DOHH2 (cell line): Measurements from ENCODE around the gene TSC22D3.

Experiments
- CTCF ChIP-seq: fragments of 200-600 bp; sonication (generic); IDR thresholded peaks from one replicate; pipeline ENCODE4 v1.5.1; 2014; ENCODE audit warnings: antibody characterized with exemption, mild to moderate bottlenecking, low read depth, low read length; ENCODE audit not compliant: poor library complexity, severe bottlenecking
- EZH2phosphoT487 ChIP-seq: fragments of 200-600 bp; sonication (generic); IDR thresholded peaks from 2 replicates; pipeline ENCODE4 v1.6.1; 2017; ENCODE audit warnings: borderline replicate concordance, mild to moderate bottlenecking, antibody characterized with exemption, low read length, moderate library complexity, mixed read lengths

GRCh38 chrX:107748506-107748905 is 27.1 kb downstream of the TSC22D3 start:
- TF ChIP-seq CTCF (no peak), EZH2phosphoT487 (no peak)
